IMR-90 (cell line): ENCODE data around the gene NOSTRIN. TPM values are rescaled to one million over a fixed set of nuclear protein-coding genes. Genes with fewer than 3 reads are reported as not detected.

Experiments
- ATAC-seq: fragments of 200-7000 bp; cut with Tn5 transposase; 2 replicates; pipeline ENCODE4 v1.9.1; 2020; ENCODE audit warnings: low read depth, mild to moderate bottlenecking, moderate library complexity
- BruUV-seq: library from RNA; stranded (reverse); fragments of 400-500 nt; replicated peaks from 2 replicates; lab custom pipeline; 2021; lab: Mats Ljungman, UMichigan
- CTCF ChIA-PET: fragments of 300-600 bp; formaldehyde crosslinking; extraction: SDS; loops from one replicate; lab custom pipeline; 2021; ENCODE audit warnings: antibody characterized with exemption; lab: Yijun Ruan, JAX
- POLR2A ChIA-PET: fragments of 300-600 bp; sonication (Branson Sonifier 250); formaldehyde crosslinking; loops from one replicate; lab custom pipeline; 2022; ENCODE audit warnings: antibody characterized with exemption; ENCODE audit not compliant: unreplicated experiment; lab: Charles Lee
- DNase-seq: peaks from one replicate; pipeline ENCODE4 v3.0.0; 2013
- H2AFZ ChIP-seq: replicated peaks from 2 replicates; pipeline ENCODE3; 2013; ENCODE audit warnings: low read length, mild to moderate bottlenecking; ENCODE audit not compliant: poor library complexity
- H2AK5ac ChIP-seq: 2 replicates; pipeline ENCODE4 v1.6.1; 2013; ENCODE audit warnings: low read depth, low read length, inconsistent platforms
- H2AK9ac ChIP-seq: replicated peaks from 2 replicates; pipeline ENCODE3; 2013; ENCODE audit warnings: mild to moderate bottlenecking, low read depth, low read length, moderate library complexity; ENCODE audit not compliant: poor library complexity
- H2BK120ac ChIP-seq: 2 replicates; pipeline ENCODE4 v1.6.1; 2013; ENCODE audit warnings: low read depth, low read length, inconsistent platforms
- H2BK15ac ChIP-seq: 3 replicates; pipeline ENCODE4 v1.6.1; 2013; ENCODE audit warnings: low read depth, low read length, inconsistent platforms
- H2BK20ac ChIP-seq: 2 replicates; pipeline ENCODE4 v1.6.1; 2013; ENCODE audit warnings: low read depth, mild to moderate bottlenecking, inconsistent platforms, low read length, moderate library complexity
- H2BK5ac ChIP-seq: 2 replicates; pipeline ENCODE4 v1.6.1; 2013; ENCODE audit warnings: mild to moderate bottlenecking, low read depth, low read length, inconsistent platforms; ENCODE audit not compliant: poor library complexity, severe bottlenecking
- H3K14ac ChIP-seq: replicated peaks from 2 replicates; pipeline ENCODE4 v1.6.1; 2013; ENCODE audit warnings: low read depth, low read length, inconsistent platforms
- H3K18ac ChIP-seq: 2 replicates; pipeline ENCODE4 v1.6.1; 2013; ENCODE audit warnings: low read depth, low read length, control low read depth
- H3K23ac ChIP-seq: 2 replicates; pipeline ENCODE4 v1.6.1; 2013; ENCODE audit warnings: low read depth, low read length, inconsistent platforms
- H3K27ac ChIP-seq: 2 replicates; pipeline ENCODE4 v1.5.1; 2013; ENCODE audit warnings: mild to moderate bottlenecking, control low read depth, low read length; ENCODE audit not compliant: insufficient read depth
- H3K27me3 ChIP-seq: 2 replicates; pipeline ENCODE4 v1.6.1; 2013; ENCODE audit warnings: low read length; ENCODE audit not compliant: control insufficient read depth, insufficient read depth
- H3K36me3 ChIP-seq: 2 replicates; pipeline ENCODE4 v1.6.1; 2013; ENCODE audit warnings: low read length, mixed read lengths; ENCODE audit not compliant: control insufficient read depth, insufficient read depth
- H3K4ac ChIP-seq: 2 replicates; pipeline ENCODE4 v1.6.1; 2013; ENCODE audit warnings: low read depth, low read length, inconsistent platforms
- H3K4me1 ChIP-seq: 2 replicates; pipeline ENCODE4 v1.6.1; 2013; ENCODE audit warnings: low read length, mixed read lengths; ENCODE audit not compliant: control insufficient read depth, insufficient read depth
- H3K4me2 ChIP-seq: 2 replicates; pipeline ENCODE4 v1.6.1; 2013; ENCODE audit warnings: low read depth, mild to moderate bottlenecking, control low read depth, low read length, moderate library complexity
- H3K4me3 ChIP-seq: 2 replicates; pipeline ENCODE4 v1.5.1; 2013; ENCODE audit warnings: low read depth, mild to moderate bottlenecking, control low read depth, low read length, moderate library complexity; ENCODE audit not compliant: insufficient read depth
- H3K56ac ChIP-seq: 2 replicates; pipeline ENCODE4 v1.6.1; 2013; ENCODE audit warnings: low read length, inconsistent platforms; ENCODE audit not compliant: insufficient read depth; ENCODE audit errors: extremely low read depth
- H3K79me1 ChIP-seq, 2 experiments: 2 replicates each; pipeline ENCODE4 v1.6.1; 2013; ENCODE audit warnings: low read length in 2 of 2, inconsistent platforms in 1 of 2, low read depth in 1 of 2
- H3K9ac ChIP-seq: 2 replicates; pipeline ENCODE4 v1.6.1; 2013; ENCODE audit warnings: low read depth, low read length, control low read depth
- H3K9me1 ChIP-seq: 2 replicates; pipeline ENCODE4 v1.6.1; 2013; ENCODE audit warnings: low read length, inconsistent platforms; ENCODE audit not compliant: insufficient read depth
- H3K9me3 ChIP-seq: 2 replicates; pipeline ENCODE4 v1.6.1; 2013; ENCODE audit warnings: low read length; ENCODE audit not compliant: control insufficient read depth, insufficient read depth
- H4K20me1 ChIP-seq: 2 replicates; pipeline ENCODE4 v1.6.1; 2013; ENCODE audit warnings: low read length, inconsistent platforms; ENCODE audit not compliant: insufficient read depth
- H4K5ac ChIP-seq: 2 replicates; pipeline ENCODE4 v1.6.1; 2013; ENCODE audit warnings: mild to moderate bottlenecking, low read depth, low read length, control low read depth
- H4K8ac ChIP-seq, 2 experiments: 2 replicates each; pipeline ENCODE4 v1.6.1; 2013; ENCODE audit warnings: low read depth in 2 of 2, low read length in 2 of 2, control low read depth in 1 of 2, inconsistent platforms in 1 of 2
- H4K91ac ChIP-seq: 2 replicates; pipeline ENCODE4 v1.6.1; 2013; ENCODE audit warnings: low read depth, low read length, inconsistent platforms; ENCODE audit not compliant: insufficient read depth
- CEBPB ChIP-seq: IDR thresholded peaks from 2 replicates; pipeline ENCODE4 v1.6.1; 2012; ENCODE audit warnings: low read depth, low read length, improper control_type of control experiment
- CHD1 ChIP-seq: IDR thresholded peaks from 2 replicates; pipeline ENCODE4 v1.6.1; 2012; ENCODE audit warnings: low read depth, low read length, improper control_type of control experiment
- FOS ChIP-seq: fragments of 150-350 bp; IDR thresholded peaks from 2 replicates; pipeline ENCODE4 v1.6.1; 2016; ENCODE audit warnings: low read depth, low read length
- MAFK ChIP-seq: IDR thresholded peaks from 2 replicates; pipeline ENCODE4 v1.6.1; 2012; ENCODE audit warnings: low read depth, low read length, improper control_type of control experiment
- MAZ ChIP-seq: IDR thresholded peaks from 2 replicates; pipeline ENCODE4 v1.6.1; 2012; ENCODE audit warnings: low read depth, mild to moderate bottlenecking, low read length, improper control_type of control experiment, moderate library complexity, borderline replicate concordance
- MXI1 ChIP-seq: IDR thresholded peaks from 2 replicates; pipeline ENCODE4 v1.6.1; 2012; ENCODE audit warnings: low read depth, mild to moderate bottlenecking, low read length, moderate library complexity, borderline replicate concordance
- NFE2L2 ChIP-seq: fragments of 150-350 bp; IDR thresholded peaks from 2 replicates; pipeline ENCODE4 v1.6.1; 2016; ENCODE audit warnings: low read depth, mild to moderate bottlenecking, low read length
- POLR2A ChIP-seq: IDR thresholded peaks from 2 replicates; pipeline ENCODE4 v1.6.1; 2012; ENCODE audit warnings: mild to moderate bottlenecking, low read depth, low read length
- RAD21 ChIP-seq: IDR thresholded peaks from 2 replicates; pipeline ENCODE4 v1.6.1; 2012; ENCODE audit warnings: low read length, improper control_type of control experiment
- RCOR1 ChIP-seq: IDR thresholded peaks from 2 replicates; pipeline ENCODE4 v1.6.1; 2012; ENCODE audit warnings: mild to moderate bottlenecking, low read length, improper control_type of control experiment; ENCODE audit not compliant: insufficient replicate concordance
- RFX5 ChIP-seq: IDR thresholded peaks from 2 replicates; pipeline ENCODE4 v1.8.0; 2012; ENCODE audit warnings: low read depth, mild to moderate bottlenecking, low read length, moderate library complexity
- WGBS, 2 experiments: methylation state at CpG; one replicate each; pipeline versions ENCODE4 v1.1.5 to v1.1.7; 2013; ENCODE audit warnings: missing lambda C conversion rate in 2 of 2; ENCODE audit not compliant: insufficient read length in 1 of 2; ENCODE audit errors: extremely low coverage in 2 of 2; 5-methylcytosine and 5-hydroxymethylcytosine counted together
- dilution Hi-C: fragments of 300-500 bp; cut with HindIII; formaldehyde crosslinking; loops from one replicate; pipeline ENCODE4 v1.14.3; 2018; ENCODE audit warnings: low sequenced_read_pairs; ENCODE audit not compliant: unreplicated experiment
- in situ Hi-C: fragments of 300-500 bp; cut with MboI; formaldehyde crosslinking; loops from 3 replicates; pipeline ENCODE4 v1.14.3; 2019; ENCODE audit warnings: low sequenced_read_pairs, inconsistent platforms, mixed read lengths
- intact Hi-C: fragments of 100-400 bp; cut with micrococcal nuclease; formaldehyde crosslinking; loops from 2 replicates; pipeline ENCODE4 v1.10.0; 2022
- polyA plus RNA-seq, 3 experiments: library from polyadenylated mRNA; depleted of rRNA; stranded (reverse); fragments of >200 nt; gene quantifications; 2 replicates each; pipeline ENCODE4 v1.2.3, GENCODE V29; 2012; ENCODE audit warnings: low replicate concordance in 1 of 3
- total RNA-seq: library from RNA; depleted of rRNA; stranded (reverse); fragments of >200 nt; gene quantifications from 2 replicates; pipeline ENCODE4 v1.2.3, GENCODE V29; 2012
- TF ChIP-seq, protein P1 (sequence below): fragments of 150-350 bp; IDR thresholded peaks from 2 replicates; pipeline ENCODE4 v1.6.1; 2017; ENCODE audit warnings: mild to moderate bottlenecking, antibody characterized with exemption, low read length, low read depth
- TF ChIP-seq, protein P2 (sequence below): fragments of 150-350 bp; IDR thresholded peaks from 2 replicates; pipeline ENCODE4 v1.6.1; 2016; ENCODE audit warnings: low read depth, mild to moderate bottlenecking, low read length, moderate library complexity, borderline replicate concordance
- TF ChIP-seq, protein P3 (sequence below): conservative IDR thresholded peaks from 2 replicates; pipeline ENCODE4 v1.5.1; 2012; ENCODE audit warnings: mild to moderate bottlenecking, low read depth, low read length, improper control_type of control experiment

NOSTRIN gene
- total and polyA plus RNA-seq, 2 of the 4 experiments (the other 2 are of a cell fraction) = 0.15 to 0.18 TPM

DNA sequence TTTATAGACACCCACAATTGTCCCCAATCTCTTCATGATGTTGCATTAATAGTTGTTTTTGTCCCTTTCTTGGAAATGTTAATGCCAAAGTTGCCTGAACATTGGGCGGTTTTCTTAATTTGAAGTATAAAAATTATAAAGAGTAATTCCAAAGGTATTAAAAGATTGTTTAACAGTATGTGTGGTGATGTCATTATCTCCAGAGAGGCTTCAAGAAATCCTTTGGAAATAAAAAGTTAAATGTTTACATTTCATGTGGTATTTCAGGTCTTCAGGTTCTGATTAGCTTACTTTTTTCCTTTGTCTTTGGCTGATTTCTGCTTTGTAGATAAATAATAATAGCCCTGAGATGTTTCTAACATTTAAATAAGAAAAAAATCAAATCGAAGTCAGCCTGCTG, 29.3 kb upstream of the NOSTRIN start:
- no peak overlapping the region for H2AFZ ChIP-seq
- intact Hi-C loops (loop anchor here (1.0 kb wide), 1 partner anchor 147 kb away; no protein-coding TSS in a partner anchor), dilution Hi-C loops (no loop called here), in situ Hi-C loops (no loop called here)
- H4K20me1 ChIP-seq = no peaks in the 10 kb centered on the region
- no peaks in the 10 kb centered on the region for H3K27me3 ChIP-seq
- no peak overlapping the region for H2BK20ac ChIP-seq
- H3K4me1 ChIP-seq = no peaks in the 10 kb centered on the region
- no peak overlapping the region for H4K91ac ChIP-seq
- H3K18ac ChIP-seq = no peak overlapping the region
- POLR2A ChIA-PET = no interaction called here
- ATAC-seq (no peak), DNase-seq (no peak)
- H3K9me3 ChIP-seq = 0 out of 2 replicates have a peak, but pooled peaks cover 1% of the 10 kb centered on the region
- H3K4me3 ChIP-seq = no peak overlapping the region
- no peak overlapping the region for H3K4ac ChIP-seq
- no peak overlapping the region for H3K56ac ChIP-seq
- no peak overlapping the region for H3K9ac ChIP-seq
- no peak overlapping the region for H2BK15ac ChIP-seq
- no peaks in the 10 kb centered on the region for H3K9me1 ChIP-seq
- H3K79me1 ChIP-seq = no peaks in the 10 kb centered on the region
- no peak overlapping the region for H3K14ac ChIP-seq
- BruUV-seq = no TSS peak
- WGBS, 2 experiments = no CpG with 5 or more reads among the region's 2 CpGs
- H3K4me2 ChIP-seq = no peak overlapping the region
- H3K27ac ChIP-seq = no peak overlapping the region
- no peak overlapping the region for H2AK5ac ChIP-seq
- TF ChIP-seq RFX5 (no peak), RCOR1 (no peak), CHD1 (no peak), POLR2A (no peak), RAD21 (no peak), NFE2L2 (no peak), FOS (no peak), MAZ (no peak), MXI1 (no peak), CEBPB (no peak), MAFK (no peak)
- TF ChIP-seq, protein P1, sequence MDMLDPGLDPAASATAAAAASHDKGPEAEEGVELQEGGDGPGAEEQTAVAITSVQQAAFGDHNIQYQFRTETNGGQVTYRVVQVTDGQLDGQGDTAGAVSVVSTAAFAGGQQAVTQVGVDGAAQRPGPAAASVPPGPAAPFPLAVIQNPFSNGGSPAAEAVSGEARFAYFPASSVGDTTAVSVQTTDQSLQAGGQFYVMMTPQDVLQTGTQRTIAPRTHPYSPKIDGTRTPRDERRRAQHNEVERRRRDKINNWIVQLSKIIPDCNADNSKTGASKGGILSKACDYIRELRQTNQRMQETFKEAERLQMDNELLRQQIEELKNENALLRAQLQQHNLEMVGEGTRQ = no peak
- TF ChIP-seq, protein P2, sequence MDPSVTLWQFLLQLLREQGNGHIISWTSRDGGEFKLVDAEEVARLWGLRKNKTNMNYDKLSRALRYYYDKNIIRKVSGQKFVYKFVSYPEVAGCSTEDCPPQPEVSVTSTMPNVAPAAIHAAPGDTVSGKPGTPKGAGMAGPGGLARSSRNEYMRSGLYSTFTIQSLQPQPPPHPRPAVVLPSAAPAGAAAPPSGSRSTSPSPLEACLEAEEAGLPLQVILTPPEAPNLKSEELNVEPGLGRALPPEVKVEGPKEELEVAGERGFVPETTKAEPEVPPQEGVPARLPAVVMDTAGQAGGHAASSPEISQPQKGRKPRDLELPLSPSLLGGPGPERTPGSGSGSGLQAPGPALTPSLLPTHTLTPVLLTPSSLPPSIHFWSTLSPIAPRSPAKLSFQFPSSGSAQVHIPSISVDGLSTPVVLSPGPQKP = no peak
- TF ChIP-seq, protein P3, sequence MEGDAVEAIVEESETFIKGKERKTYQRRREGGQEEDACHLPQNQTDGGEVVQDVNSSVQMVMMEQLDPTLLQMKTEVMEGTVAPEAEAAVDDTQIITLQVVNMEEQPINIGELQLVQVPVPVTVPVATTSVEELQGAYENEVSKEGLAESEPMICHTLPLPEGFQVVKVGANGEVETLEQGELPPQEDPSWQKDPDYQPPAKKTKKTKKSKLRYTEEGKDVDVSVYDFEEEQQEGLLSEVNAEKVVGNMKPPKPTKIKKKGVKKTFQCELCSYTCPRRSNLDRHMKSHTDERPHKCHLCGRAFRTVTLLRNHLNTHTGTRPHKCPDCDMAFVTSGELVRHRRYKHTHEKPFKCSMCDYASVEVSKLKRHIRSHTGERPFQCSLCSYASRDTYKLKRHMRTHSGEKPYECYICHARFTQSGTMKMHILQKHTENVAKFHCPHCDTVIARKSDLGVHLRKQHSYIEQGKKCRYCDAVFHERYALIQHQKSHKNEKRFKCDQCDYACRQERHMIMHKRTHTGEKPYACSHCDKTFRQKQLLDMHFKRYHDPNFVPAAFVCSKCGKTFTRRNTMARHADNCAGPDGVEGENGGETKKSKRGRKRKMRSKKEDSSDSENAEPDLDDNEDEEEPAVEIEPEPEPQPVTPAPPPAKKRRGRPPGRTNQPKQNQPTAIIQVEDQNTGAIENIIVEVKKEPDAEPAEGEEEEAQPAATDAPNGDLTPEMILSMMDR = no peak
- no peak overlapping the region for H2AK9ac ChIP-seq
- CTCF ChIA-PET = interaction anchor here (0.7 to 0.9 kb wide), 3 partner anchors 13 to 519 kb away, joined by 3 read pairs; no protein-coding TSS in a partner anchor
- no peaks in the 10 kb centered on the region for H3K36me3 ChIP-seq
- H2BK5ac ChIP-seq = no peak overlapping the region
- H2BK120ac ChIP-seq = no peak overlapping the region
- no peak overlapping the region for H4K5ac ChIP-seq
- H3K23ac ChIP-seq = no peak overlapping the region
- no peak overlapping the region for H4K8ac ChIP-seq
